Head of caudate nucleus (tissue), 42 donors: Measurements from ENCODE around the gene RHOH.

Source experiments
- DNase-seq, 42 donors: peaks; one replicate each; pipeline versions ENCODE4 v3.0.0 to v3.0.0-alpha.2; 2020 to 2021; ENCODE audit warnings: mixed read lengths in 7 of 42
- intact Hi-C: fragments of 100-400 bp; cut with DNase I; formaldehyde crosslinking; loops from one replicate; pipeline ENCODE4 v1.15.0; 2022

Gene RHOH

GRCh38 chr4:40247350-40247749 is 50.5 kb downstream of the RHOH start:
- no peak for DNase-seq
- intact Hi-C loops, result no loop called here

GRCh38 chr4:40251366-40251765 is 54.5 kb downstream of the RHOH start:
- no peak for DNase-seq
- intact Hi-C loops, result no loop called here

DNA sequence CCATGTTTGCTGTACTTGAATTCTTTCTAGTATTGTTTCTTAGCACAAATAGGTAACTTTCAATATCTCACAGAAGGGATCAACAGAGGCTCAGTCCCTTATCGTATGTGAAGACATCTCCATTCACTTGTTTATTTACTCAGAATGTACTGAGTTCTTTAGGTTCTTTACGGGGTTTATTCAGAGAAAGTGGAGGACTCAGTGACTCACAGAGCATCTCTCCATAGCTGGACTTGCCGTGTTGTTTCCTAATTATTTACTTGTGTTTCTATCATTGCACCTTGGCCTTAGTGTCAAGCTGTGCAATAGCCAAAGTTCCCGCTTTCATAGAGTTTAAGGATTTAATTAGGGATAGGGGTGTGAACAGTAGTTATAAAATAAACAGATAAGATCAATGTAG is 57.1 kb downstream of the RHOH start:
- intact Hi-C loops, result no loop called here
- DNase-seq, result no peak

- peak in 8 of 42 donors; percentile 6 to 36 (median 18) for DNase-seq
- intact Hi-C loops, result no loop called here
These were observed 58.0 kb downstream of the RHOH start for GRCh38 chr4:40254608-40255392.

- intact Hi-C loops, result no loop called here
- no peak for DNase-seq
These were observed 58.8 kb downstream of the RHOH start for GRCh38 chr4:40255393-40256281.

DNA sequence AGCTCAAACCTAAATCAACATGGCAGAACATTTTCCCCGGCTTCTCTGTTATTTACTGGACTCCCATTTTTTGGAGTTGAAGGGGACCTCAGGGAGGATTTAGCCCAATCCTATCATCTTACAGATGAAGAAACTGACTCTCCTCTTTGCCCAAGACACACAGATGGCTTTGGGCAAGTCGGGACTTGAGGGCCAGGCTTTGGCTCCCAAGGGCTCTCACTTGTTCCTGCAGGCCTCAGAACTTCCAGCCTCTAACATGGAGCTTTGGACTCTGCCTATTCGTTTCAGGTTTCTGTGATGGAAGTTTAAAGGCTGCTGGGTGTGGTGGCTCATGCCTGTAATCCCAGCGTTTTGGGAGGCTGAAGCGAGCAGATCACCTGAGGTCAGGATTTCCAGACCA is 59.5 kb downstream of the RHOH start:
- intact Hi-C loops, result no loop called here
- DNase-seq, result no peak

- intact Hi-C loops, result no loop called here
- DNase-seq, result no peak
These were observed 60.0 kb downstream of the RHOH start for GRCh38 chr4:40256817-40257216.

- intact Hi-C loops, result no loop called here
These were observed 61.8 kb downstream of the RHOH start for GRCh38 chr4:40258627-40259026.

DNA sequence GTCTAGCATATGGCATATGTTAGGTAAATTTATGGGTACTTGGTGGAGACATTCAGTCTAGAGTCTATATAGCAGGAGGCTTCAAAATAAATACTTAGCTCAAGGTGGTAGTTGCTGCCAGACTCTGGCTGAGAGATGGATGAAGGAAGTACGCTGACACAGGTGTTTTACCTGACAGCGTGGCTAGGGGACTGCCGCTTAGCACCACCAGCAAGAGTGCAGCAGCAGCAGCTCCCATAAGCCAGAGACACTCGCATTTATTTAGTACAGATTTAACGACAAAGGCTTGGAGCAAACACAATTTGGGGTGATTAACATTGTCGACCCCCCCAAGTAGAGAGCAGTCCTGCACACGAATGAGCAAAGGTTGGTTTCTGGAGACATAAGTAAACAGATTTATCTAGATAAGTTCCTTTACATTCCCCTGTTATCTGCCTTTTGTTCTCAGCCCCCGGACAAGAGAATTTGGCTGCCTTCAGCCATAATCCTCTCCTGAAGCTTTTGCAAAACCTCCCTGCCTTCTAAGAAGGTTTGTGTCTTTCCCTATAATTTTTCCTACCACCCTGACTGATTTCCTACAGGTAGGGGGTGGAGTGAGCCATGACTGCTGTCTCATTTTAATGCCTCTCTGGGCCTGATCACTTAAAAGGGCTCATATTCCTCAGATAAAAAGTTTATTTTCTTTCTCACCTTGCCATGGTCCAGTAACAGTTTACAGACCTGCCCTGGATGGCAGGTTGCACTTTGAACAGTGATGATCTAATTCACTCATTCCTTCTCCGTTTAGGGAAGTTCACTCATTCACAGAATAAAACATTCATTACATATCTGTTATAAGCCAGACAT is 64.6 kb downstream of the RHOH start:
- intact Hi-C loops, result no loop called here
- DNase-seq, result no peak

More at GRCh38 chr4:40258627-40259026, 61.8 kb downstream of the RHOH start:
- DNase-seq, result no peak

DNA sequence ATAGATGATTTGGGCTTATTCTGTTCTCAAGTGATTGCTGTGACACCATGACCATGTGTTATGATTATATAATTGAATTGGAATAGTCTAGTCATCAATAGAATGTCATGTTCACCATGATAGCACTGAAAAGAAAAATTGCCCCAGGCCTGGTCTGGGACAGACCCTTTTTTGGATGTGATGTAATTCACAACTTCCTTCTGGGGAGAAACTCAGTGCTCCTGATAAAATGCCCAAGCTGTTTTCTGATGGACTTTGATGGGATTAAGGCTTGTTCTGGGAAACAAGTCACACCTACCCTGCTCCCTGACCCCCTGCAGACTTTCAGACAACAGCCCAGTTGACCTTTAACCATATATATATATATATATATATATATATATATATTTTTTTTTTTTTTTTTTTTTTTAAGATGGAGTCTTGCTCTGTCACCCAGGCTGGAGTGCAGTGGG is 65.3 kb downstream of the RHOH start:
- intact Hi-C loops, result no loop called here
- DNase-seq, result no peak

- intact Hi-C loops, result no loop called here
- no peak for DNase-seq
These were observed 66.0 kb downstream of the RHOH start for GRCh38 chr4:40262861-40263260.

DNA sequence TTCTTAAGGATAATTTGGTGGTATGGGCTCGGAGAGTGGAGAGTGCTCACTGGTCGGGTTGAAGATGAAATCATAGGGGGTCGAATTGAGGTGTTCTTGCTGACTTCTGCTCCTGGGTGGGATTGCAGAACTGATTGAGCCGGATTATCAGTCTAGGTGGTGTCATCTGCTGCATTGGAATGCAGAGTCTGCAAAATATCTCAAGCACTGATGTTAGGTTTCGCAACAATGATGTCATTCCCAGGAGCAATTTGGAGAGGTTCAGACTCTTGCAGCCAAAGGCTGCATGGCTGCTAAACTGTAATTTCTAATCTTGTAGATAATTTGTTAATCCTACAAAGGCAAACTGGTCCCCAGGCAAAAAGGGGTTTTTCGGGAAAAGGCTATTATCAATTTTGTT is 67.7 kb downstream of the RHOH start:
- intact Hi-C loops, result no loop called here
- no peak for DNase-seq

- intact Hi-C loops, result no loop called here
- peak in 2 of 42 donors; percentile 14 to 16 for DNase-seq
These were observed 68.4 kb downstream of the RHOH start for GRCh38 chr4:40264995-40265909.

DNA sequence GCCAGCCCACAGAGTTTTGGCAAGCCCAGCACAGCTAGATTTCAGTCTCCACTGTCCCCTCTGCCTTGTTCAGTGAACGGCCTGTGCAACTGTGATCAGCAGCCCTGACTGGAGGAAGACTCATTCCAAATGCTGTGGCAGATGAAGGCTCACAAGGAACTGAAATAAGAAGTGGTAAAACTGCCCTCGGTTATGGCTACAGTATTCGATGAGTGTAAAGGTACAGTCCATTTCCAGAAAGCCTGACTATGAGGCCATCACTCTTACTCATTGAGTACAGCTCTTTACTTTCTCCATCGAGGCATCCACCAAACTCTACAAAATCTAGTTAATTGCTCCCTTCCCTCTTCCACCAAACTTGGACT is 69.1 kb downstream of the RHOH start:
- no peak for DNase-seq
- intact Hi-C loops, result no loop called here

- DNase-seq, result no peak
- intact Hi-C loops, result no loop called here
These were observed 72.3 kb downstream of the RHOH start for GRCh38 chr4:40269133-40269532.

DNA sequence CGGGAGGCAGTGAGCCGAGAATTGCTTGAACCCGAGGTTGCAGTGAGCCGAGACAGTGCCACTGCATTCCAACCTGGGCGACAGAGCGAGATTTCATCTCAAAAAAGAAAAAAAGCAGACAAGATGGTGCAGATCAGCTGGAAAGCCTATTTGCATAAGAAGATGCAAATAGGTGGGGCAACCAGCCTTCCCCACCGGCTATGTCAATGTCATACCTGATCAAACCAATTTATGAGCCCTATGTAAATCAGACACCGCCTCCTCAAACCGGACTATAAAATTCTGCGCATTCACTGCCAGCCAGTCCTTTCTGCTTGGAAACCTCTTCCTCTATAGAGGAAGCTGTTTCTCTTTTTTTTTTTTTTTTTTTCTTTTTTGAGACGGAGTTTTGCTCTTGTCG is 73.8 kb downstream of the RHOH start:
- intact Hi-C loops, result no loop called here
- DNase-seq, result no peak

GRCh38 chr4:40275065-40275730 is 78.4 kb downstream of the RHOH start:
- no peak for DNase-seq
- intact Hi-C loops, result no loop called here

- intact Hi-C loops, result no loop called here
- DNase-seq, result no peak
These were observed 79.7 kb downstream of the RHOH start for GRCh38 chr4:40276546-40276945.
